Sigmoid colon (tissue), 3 donors: ENCODE data around the gene HECTD4.

Experiments used
- CTCF ChIP-seq, 4 experiments: fragments of 450-650 bp in 3 of 4; fragments of 200-600 bp in 1 of 4; IDR thresholded peaks; one replicate each; pipeline ENCODE4 v1.5.1; 2016 to 2019; ENCODE audit warnings: antibody characterized with exemption in 4 of 4, mild to moderate bottlenecking in 3 of 4, moderate library complexity in 2 of 4
- POLR2A ChIP-seq, 2 donors: fragments of 450-650 bp; IDR thresholded peaks; one replicate each; pipeline ENCODE4 v1.6.1; 2016; ENCODE audit warnings: antibody characterized with exemption in 2 of 2, mild to moderate bottlenecking in 2 of 2, moderate library complexity in 2 of 2

- TF ChIP-seq CTCF (IDR thresholded peaks at IDR 0.05) (no peak), POLR2A (IDR thresholded peaks at IDR 0.05) (no peak)
Observed at GRCh38 chr12:112219195-112219594, 163.0 kb downstream of the HECTD4 start.
